Activated naive CD4-positive, alpha-beta T cell treated with anti-CD3 and anti-CD28 coated beads for 36 hours (primary cell): ENCODE measurements around the gene PM20D1. TPM values are rescaled to one million over a fixed set of nuclear protein-coding genes. Genes with fewer than 3 reads are reported as not detected.
"Not testable (repeated sequence)": the region's sequence is repeated elsewhere in the genome, so short reads cannot be mapped to it uniquely, and the experiment has no call there.

Source experiments
- CTCF ChIA-PET: fragments of 350-600 bp; sonication (Branson Sonifier 250); formaldehyde crosslinking; loops from one replicate; lab custom pipeline; 2021; ENCODE audit warnings: antibody characterized with exemption; lab: Charles Lee
- DNase-seq: peaks from one replicate; pipeline ENCODE4 v3.0.0-alpha.2; 2020
- H3K27ac Mint-ChIP-seq: one replicate; pipeline ENCODE4 v1.8.0; 2021; ENCODE audit warnings: mild to moderate bottlenecking, mixed read lengths
- H3K27me3 Mint-ChIP-seq: one replicate; pipeline ENCODE4 v1.8.0; 2021; ENCODE audit warnings: low read depth, mixed read lengths
- H3K36me3 Mint-ChIP-seq: one replicate; pipeline ENCODE4 v1.8.0; 2021; ENCODE audit warnings: low read depth, mixed read lengths
- H3K4me1 Mint-ChIP-seq: one replicate; pipeline ENCODE4 v1.8.0; 2021; ENCODE audit warnings: low read depth, mixed read lengths
- H3K4me3 Mint-ChIP-seq: one replicate; pipeline ENCODE4 v1.8.0; 2021; ENCODE audit warnings: mild to moderate bottlenecking, moderate library complexity, mixed read lengths
- H3K9me3 Mint-ChIP-seq: one replicate; pipeline ENCODE4 v1.8.0; 2021; ENCODE audit warnings: mixed read lengths
- intact Hi-C: fragments of 100-400 bp; cut with micrococcal nuclease; formaldehyde crosslinking; loops from one replicate; pipeline ENCODE4 v1.15.1; 2023
- total RNA-seq, 2 experiments: library from RNA; stranded (reverse); gene quantifications; one replicate each; pipeline ENCODE4 v1.2.3, GENCODE V29; 2021

Gene PM20D1
- total RNA-seq, 2 experiments from 2014 or later, result 0.59 to 0.62 TPM

DNA sequence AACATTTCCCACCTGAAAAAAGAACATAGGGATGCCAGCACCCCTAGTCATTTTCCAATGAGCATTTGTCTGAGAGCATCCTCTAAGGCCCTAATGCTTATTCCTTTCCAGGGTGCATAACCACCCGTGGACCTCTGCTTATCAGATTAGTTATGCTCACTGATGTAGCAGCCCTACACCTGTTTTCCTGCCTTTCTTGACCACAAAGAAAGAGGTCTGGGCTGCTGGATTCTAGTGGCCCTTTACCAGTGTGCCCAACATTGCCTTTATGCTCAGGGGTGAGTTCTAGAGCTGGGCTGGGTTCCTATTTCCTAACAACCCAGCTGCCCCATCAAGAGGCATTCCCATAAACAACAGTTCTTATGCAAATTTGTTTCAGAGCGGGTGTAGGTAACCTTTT is 20.3 kb upstream of the PM20D1 start:
- Mint-ChIP-seq H3K9me3 (no peaks in the 10 kb centered on the region), H3K27ac (no peak overlapping the region), H3K4me1 (no peaks in the 10 kb centered on the region), H3K4me3 (no peak overlapping the region), H3K27me3 (no peaks in the 10 kb centered on the region), H3K36me3 (no peaks in the 10 kb centered on the region)
- CTCF ChIA-PET, result no interaction called here
- intact Hi-C loops, result no loop called here
- DNase-seq, result no peak

GRCh38 chr1:205861540-205861939 is 11.6 kb upstream of the PM20D1 start:
- H3K4me3 Mint-ChIP-seq, result no peak overlapping the region
- no peak for DNase-seq
- intact Hi-C loops, result no loop called here
- no peaks in the 10 kb centered on the region for H3K36me3 Mint-ChIP-seq
- H3K27ac Mint-ChIP-seq, result no peak overlapping the region
- no peaks in the 10 kb centered on the region for H3K4me1 Mint-ChIP-seq
- H3K9me3 Mint-ChIP-seq, result peaks cover 2% of the 10 kb centered on the region
- CTCF ChIA-PET, result no interaction called here
- no peaks in the 10 kb centered on the region for H3K27me3 Mint-ChIP-seq

- CTCF ChIA-PET, result interaction anchor here (1.0 to 1.3 kb wide), 2 partner anchors 66 to 201 kb away, joined by 3 to 5 read pairs; no protein-coding TSS in a partner anchor
Measured at GRCh38 chr1:205858141-205858961, 8.4 kb upstream of the PM20D1 start.

GRCh38 chr1:205857501-205857900 is 7.6 kb upstream of the PM20D1 start:
- intact Hi-C loops, H3K4me1 Mint-ChIP-seq, H3K27ac Mint-ChIP-seq, H3K36me3 Mint-ChIP-seq, H3K27me3 Mint-ChIP-seq, H3K4me3 Mint-ChIP-seq, CTCF ChIA-PET, DNase-seq: not testable (repeated sequence)
- peaks cover 13% of the 10 kb centered on the region for H3K9me3 Mint-ChIP-seq

More at GRCh38 chr1:205858141-205858961, 8.4 kb upstream of the PM20D1 start:
- Mint-ChIP-seq H3K27me3 (no peaks in the 10 kb centered on the region), H3K36me3 (no peaks in the 10 kb centered on the region), H3K4me3 (no peak overlapping the region), H3K9me3 (peaks cover 13% of the 10 kb centered on the region), H3K4me1 (no peaks in the 10 kb centered on the region), H3K27ac (no peak overlapping the region)
- no peak for DNase-seq
- intact Hi-C loops, result no loop called here

- CTCF ChIA-PET, result no interaction called here
- no peak overlapping the region for H3K4me3 Mint-ChIP-seq
- H3K27me3 Mint-ChIP-seq, result no peaks in the 10 kb centered on the region
- intact Hi-C loops, result no loop called here
- no peaks in the 10 kb centered on the region for H3K36me3 Mint-ChIP-seq
- no peaks in the 10 kb centered on the region for H3K4me1 Mint-ChIP-seq
- no peak overlapping the region for H3K27ac Mint-ChIP-seq
- no peak for DNase-seq
- H3K9me3 Mint-ChIP-seq, result peaks cover 13% of the 10 kb centered on the region
Measured at GRCh38 chr1:205856433-205856832, 6.5 kb upstream of the PM20D1 start.

GRCh38 chr1:205852969-205853368 is 3.0 kb upstream of the PM20D1 start:
- CTCF ChIA-PET, result interaction anchor here (0.7 kb wide), 1 partner anchor 194 kb away, joined by 3 read pairs; no protein-coding TSS in a partner anchor
- Mint-ChIP-seq H3K27ac (no peak overlapping the region), H3K4me3 (no peak overlapping the region), H3K9me3 (peaks cover 13% of the 10 kb centered on the region), H3K27me3 (no peaks in the 10 kb centered on the region), H3K4me1 (peaks cover 25% of the 10 kb centered on the region), H3K36me3 (no peaks in the 10 kb centered on the region)
- intact Hi-C loops, result no loop called here
- DNase-seq, result no peak

GRCh38 chr1:205851993-205852392 is 2.1 kb upstream of the PM20D1 start:
- no peak for DNase-seq
- peaks cover 28% of the 10 kb centered on the region for H3K4me1 Mint-ChIP-seq
- CTCF ChIA-PET, result no interaction called here
- H3K27me3 Mint-ChIP-seq, result no peaks in the 10 kb centered on the region
- no peak overlapping the region for H3K27ac Mint-ChIP-seq
- intact Hi-C loops, result no loop called here
- peaks cover 13% of the 10 kb centered on the region for H3K9me3 Mint-ChIP-seq
- no peaks in the 10 kb centered on the region for H3K36me3 Mint-ChIP-seq
- H3K4me3 Mint-ChIP-seq, result no peak overlapping the region

DNA sequence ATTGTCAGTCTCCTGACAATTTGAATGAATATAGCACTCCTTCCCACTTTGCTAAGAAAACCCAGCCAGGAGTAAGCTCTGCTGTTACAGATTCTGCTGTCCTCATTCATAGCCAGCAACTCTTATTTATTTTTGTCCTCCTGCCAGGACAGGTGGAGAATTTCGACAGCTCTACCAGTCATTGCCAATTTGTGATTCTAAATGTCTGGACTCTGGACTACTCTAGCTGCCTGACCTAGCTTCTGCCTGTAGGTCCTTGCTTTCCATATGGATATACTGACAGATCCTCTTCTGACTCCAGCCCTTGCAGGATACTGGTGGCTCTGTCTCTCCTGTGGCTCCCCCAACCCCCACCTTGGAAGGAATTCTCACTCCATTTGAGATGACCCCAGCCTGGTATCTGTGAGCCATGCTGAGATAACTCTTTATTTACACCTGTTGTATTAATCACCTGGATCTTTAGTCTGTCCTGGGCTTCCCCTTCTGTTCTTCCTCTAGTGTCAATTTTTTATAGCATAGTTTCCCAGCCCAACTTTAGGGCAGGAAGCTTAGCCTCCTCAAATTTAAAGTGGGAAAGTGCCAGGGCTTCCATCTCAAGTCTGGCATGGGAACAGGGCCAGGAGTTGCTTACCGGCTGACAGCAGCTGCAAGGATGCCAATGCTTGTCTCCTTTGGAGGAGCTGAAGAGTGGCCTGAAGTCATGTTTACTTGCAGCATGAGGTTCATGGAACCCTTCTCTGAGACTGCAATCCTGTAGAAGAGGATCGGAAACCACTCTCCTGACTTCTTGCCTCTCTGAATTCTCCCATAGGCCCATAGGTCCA is 6.7 kb downstream of the PM20D1 start:
- DNase-seq, result no peak
- intact Hi-C loops, result no loop called here
- no peak overlapping the region for H3K27ac Mint-ChIP-seq
- H3K9me3 Mint-ChIP-seq, result no peaks in the 10 kb centered on the region
- H3K27me3 Mint-ChIP-seq, result no peaks in the 10 kb centered on the region
- peaks cover 6% of the 10 kb centered on the region for H3K4me1 Mint-ChIP-seq
- CTCF ChIA-PET, result interaction anchor here (0.7 to 1.6 kb wide), 3 partner anchors 52 to 187 kb away, joined by 3 to 6 read pairs (median 3); no protein-coding TSS in a partner anchor
- no peaks in the 10 kb centered on the region for H3K36me3 Mint-ChIP-seq
- no peak overlapping the region for H3K4me3 Mint-ChIP-seq

DNA sequence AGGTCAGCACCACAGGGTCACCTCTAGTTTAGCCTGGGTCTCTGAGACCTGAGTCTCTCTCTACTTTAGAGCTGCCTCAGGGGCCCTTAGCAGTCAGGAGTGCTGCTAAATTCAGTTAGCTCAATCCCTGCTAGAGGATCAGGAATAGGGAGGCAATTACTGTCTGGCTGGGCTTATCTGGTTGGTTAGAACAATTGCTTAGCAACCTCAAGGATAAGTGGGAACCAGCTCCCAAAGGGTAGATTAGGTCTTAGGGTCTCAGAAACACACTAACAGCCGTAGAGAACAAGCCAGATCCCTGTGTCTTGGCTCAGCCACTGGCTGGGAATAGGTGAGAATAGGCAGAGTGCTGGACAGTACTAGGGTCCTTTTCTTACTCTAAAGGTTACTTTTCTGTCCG is 7.7 kb downstream of the PM20D1 start:
- CTCF ChIA-PET, result no interaction called here
- Mint-ChIP-seq H3K36me3 (no peaks in the 10 kb centered on the region), H3K4me1 (no peaks in the 10 kb centered on the region), H3K9me3 (no peaks in the 10 kb centered on the region), H3K27ac (no peak overlapping the region), H3K27me3 (no peaks in the 10 kb centered on the region), H3K4me3 (no peak overlapping the region)
- DNase-seq, result no peak
- intact Hi-C loops, result no loop called here

DNA sequence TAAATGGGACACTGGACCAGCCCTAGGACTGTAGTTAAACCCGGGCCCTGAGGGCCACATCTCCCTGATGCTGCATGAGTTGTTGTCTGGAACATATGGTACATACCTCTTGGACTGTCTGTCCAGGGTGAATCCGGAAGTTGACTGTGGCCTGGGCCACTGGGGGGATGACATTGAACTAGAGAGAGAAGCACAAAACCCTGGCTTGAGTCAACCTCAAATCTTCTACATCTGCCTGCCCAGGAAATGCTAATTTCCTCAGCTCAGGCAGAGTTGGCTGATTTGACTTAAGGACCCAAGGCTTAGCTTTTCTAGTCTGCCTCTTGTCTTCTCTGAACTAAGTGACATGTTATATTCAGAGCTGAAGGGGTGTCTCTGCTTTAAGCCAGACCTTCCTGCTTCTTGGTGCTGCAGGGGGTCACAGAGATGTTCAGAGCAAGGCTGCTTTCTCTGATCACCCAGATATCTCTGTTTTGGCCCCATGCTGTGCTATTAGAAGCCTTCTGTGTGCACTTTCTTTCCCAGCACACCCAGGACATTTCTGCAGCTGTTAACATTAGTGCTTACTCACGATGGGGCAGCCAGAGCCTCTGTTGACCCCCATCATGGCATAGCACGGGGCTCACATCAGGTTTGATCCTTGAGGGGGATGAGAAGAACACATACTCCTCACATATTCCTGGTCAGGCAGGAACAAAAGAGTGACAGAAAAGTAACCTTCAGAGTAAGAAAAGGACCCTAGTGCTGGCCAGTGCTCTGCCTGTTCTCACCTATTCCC is 9.6 kb downstream of the PM20D1 start:
- no peak for DNase-seq
- Mint-ChIP-seq H3K27ac (no peak overlapping the region), H3K4me3 (no peak overlapping the region), H3K4me1 (no peaks in the 10 kb centered on the region), H3K36me3 (no peaks in the 10 kb centered on the region), H3K27me3 (no peaks in the 10 kb centered on the region), H3K9me3 (no peaks in the 10 kb centered on the region)
- intact Hi-C loops, result no loop called here
- CTCF ChIA-PET, result no interaction called here

DNA sequence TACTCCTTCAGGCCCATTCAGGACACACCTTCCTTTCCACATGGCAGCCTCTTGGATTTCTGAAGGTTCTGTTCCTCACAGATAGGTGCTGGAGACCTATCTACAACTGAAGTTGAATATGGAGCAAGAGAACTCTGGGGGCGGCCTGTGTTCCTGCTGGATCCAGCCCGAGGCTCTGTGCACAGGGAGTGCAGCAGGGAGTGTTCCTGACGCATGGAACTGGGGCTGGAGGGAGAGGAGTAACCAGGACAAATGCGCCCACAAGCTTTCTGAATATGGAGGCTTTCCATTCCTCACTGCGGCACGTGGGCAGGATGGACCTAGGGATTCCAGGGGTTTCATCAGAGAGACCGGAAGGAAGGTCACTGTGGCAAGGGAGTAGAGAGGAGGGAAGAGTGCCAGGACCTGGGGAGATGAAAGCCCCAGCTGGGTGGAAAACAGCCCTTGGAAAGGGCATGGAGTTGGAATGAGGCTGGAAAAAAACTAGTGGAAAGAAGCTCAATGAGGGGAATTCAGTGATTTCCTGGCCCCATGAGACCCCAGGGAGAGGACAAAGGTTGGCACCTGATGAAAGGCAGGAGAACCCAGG is 12.5 kb downstream of the PM20D1 start:
- H3K4me1 Mint-ChIP-seq, result no peaks in the 10 kb centered on the region
- H3K27me3 Mint-ChIP-seq, result no peaks in the 10 kb centered on the region
- no peak overlapping the region for H3K4me3 Mint-ChIP-seq
- DNase-seq, result no peak
- no peak overlapping the region for H3K27ac Mint-ChIP-seq
- no peaks in the 10 kb centered on the region for H3K36me3 Mint-ChIP-seq
- CTCF ChIA-PET, result no interaction called here
- no peaks in the 10 kb centered on the region for H3K9me3 Mint-ChIP-seq
- intact Hi-C loops, result no loop called here

DNA sequence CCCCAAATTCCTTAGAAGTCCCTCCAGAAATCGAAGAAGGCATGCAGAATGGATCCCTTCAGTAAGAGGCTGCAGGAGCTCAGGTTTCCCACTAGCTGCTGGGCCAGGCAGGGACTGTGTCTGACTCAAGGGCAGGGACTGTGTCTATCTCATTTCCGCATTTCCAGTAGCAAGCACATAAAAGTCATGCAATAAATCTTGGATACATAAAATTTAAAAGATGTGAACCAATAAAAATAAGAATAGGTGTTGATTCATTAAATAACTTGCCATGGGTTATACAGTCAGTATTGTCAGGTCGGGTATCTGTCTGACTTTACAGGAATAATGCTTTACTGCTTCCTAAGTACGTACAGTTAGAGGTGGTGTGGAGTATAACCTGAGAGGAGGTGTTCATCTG is 15.2 kb downstream of the PM20D1 start:
- Mint-ChIP-seq H3K36me3 (no peaks in the 10 kb centered on the region), H3K9me3 (no peaks in the 10 kb centered on the region), H3K27ac (no peak overlapping the region), H3K4me1 (no peaks in the 10 kb centered on the region), H3K4me3 (no peak overlapping the region), H3K27me3 (no peaks in the 10 kb centered on the region)
- CTCF ChIA-PET, result no interaction called here
- no peak for DNase-seq
- intact Hi-C loops, result no loop called here
